ENCODE data around the gene SMAP2.
A peak's percentile ranks its signal among the peaks of the same experiment; 100 is the strongest.
"Not testable (repeated sequence)": the region's sequence is repeated elsewhere in the genome, so short reads cannot be mapped to it uniquely, and the experiment has no call there.

SMAP2 gene

DNA sequence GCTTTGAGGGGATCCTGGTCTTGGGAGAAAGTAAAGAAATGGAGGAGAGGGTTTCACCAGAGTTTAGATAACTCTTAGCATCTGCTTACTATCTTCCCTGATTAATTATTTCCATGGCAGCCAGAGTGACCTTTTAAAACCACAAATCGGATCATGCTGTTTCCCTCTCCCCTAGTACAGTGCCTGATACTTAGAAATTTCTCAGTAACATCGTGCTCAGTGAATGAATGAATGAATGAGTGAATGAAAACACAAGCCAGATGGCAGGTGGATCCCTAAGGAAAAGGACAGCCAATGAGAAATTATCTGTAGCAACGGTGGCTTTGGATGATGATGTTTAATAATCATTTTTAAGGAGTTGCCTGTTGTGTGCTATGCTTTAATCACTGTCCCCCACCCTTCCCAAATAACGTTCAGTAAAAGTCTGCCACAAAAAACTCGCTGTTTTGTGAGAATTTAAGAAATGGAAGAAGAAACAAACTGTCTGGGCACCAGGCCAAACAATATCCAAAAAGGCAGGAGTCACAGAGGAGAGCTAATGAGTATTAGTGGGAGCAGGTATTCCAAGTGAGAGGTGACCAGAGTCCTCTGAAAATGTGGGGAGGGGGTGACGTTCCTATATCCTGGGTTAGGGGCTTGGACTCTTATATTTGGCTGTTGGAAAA is 737 bp upstream of the SMAP2 start:
- no peak for DNase-seq

DNA sequence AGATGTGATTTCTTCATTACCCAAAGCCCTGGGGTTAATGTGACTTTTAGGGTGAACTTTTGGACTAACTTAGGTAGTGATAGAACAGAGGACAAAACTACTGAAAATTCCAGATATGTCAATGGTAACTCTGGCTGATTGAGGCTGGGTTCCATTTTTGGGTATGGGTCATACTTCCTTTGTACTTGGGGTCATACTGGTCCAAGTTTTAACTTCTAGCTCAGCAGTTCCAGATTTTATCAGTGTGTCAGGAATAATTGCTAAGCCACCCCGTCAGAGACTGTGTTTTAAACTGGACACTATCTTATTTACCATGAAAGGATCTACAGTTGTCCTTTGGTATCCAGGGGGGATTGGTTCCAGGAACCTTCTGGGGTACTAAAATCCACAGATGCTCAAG is 4.0 kb downstream of the SMAP2 start:
- DNase-seq: no peak

DNA sequence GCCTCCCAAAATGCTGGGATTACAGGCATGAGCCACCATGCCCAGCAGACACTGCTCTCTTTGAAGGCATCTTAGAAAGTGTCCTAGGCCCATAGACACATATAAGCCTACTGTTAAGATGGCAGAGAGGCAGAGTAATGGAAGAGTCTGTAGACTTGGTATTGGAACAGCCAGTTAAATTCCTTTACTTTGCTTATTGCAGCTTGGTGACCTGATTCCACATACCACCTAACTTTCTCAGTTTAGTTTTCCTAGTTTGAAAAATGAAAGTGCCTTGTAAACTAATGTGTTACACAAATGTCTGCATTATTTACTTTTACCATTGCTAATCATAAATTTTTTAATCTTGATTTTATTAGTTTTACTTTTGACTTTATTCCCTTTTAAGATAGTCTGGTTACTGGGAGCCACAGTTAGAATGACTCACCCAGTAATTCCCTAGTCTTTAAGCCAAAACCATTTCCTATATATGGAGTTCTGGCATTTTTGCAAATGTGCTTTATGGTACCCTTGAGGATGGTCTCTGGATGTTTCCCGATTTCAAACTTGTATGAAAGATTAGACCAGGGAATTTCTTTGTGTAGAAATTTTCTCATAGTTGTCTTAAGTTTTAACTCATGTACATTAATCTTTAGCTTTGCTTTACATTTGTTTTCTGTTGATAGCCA is 6.4 kb downstream of the SMAP2 start:
- DNase-seq: no peak

DNA sequence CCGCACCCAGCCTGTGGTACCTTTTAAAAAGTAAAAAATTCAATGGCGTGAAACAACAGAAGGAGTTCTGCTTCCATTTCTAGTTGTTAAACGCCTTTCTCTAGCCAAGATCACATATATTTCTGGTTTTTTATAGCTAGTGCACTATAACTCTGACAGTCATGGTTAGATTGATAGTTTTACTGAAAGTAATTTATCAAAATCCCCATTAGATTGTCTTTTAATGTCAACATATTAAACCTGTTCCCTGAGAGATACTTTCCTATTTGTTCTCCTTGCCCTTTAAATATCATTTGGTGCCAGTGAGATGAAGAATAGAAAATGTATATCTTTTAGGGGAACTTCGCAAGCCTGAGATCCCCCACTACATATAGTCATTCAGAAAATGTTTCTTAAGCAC is 7.3 kb downstream of the SMAP2 start:
- no peak for DNase-seq

DNA sequence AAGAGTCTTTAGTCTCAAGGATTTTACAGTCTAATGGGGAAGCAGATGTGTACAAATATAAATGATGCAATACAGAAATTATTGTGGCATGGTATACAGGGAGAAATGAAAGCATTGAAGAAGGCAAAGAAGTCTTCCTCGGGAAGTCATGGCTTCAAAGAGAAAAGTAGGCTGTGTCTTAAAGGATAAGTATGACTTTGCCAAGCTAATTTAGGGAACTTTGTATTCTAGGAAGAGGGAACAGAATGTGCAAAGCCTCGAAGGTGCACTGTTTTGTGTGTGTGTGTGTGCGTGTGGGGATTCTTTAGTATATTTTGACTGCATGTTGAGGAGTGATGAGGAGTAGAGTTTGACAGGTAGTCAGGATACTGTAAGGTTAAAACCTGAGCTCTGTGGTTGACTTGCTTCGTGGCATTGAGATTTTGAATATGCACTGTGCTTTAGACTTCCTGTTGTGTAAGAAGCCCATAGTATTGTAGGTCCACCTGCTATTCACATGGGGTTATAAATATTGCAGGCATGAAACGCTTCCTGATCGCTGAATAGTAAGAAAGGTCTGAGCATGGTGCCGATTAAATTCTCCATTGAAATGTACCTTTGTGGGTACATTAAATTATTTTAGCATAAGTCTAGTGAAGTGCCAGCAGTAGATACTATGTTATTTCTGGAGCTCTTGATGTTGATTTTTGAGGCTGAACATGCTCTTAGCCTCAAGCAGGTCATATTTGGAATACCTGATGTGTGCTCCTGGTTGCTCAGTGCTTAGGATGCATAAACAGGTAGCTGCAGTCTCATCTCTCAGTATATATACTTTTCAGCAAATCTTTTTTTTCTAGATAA is 8.0 kb downstream of the SMAP2 start:
- no peak for DNase-seq

DNA sequence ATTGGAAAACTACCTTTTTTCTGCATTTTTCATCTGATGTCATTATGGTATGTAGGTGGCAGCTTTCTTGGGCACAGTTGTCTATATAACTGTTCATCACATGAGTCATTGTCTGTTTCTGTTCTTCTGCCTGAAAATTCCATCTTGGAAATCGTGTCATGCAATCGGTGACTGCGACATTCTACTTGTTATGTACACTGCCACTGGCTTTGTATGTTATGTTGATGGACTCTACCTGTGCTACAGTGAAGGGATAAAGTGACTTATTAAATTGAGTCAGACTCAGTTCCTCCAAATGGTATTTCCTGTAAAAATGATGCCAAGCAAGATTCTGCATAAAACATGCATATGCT is 8.6 kb downstream of the SMAP2 start:
- no peak for DNase-seq

DNA sequence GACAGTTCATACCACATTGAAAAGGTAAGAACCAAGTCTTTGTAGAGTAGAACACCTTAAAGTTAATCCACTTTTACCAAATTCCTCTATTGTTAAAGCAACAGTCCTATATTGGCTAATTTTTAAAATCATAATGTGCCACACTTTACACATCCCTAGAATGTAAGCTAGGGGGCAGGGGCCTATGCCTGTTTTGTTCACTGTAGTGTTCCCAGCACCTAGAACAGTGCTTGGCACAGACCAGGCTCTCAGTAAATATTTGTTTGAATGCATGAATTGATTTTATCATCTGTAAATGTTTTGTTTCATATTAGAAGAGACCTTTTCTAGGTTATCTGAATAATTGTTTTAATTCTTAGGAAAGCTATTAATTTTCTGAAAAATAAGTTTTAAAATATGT is 9.1 kb downstream of the SMAP2 start:
- no peak for DNase-seq

DNA sequence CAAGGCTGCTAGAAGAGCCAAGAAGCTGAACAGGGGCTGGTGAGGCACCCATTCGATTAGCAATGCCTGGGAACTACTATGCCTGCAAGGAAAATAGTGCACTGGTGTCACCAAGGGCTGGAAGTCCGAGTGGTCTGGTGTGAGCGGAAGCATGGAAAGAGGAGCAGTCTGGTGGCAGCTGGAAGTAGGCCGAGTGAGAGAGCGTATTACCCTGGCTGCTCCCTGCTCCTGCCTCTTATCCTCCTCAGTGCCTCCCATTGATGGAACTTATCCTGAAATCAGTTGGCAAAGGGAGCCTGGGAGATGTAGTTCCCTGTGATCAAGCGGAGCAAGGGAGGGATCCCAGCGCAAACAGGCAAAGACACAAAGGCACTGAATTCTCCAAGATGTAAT is 9.6 kb downstream of the SMAP2 start:
- DNase-seq: no peak

DNA sequence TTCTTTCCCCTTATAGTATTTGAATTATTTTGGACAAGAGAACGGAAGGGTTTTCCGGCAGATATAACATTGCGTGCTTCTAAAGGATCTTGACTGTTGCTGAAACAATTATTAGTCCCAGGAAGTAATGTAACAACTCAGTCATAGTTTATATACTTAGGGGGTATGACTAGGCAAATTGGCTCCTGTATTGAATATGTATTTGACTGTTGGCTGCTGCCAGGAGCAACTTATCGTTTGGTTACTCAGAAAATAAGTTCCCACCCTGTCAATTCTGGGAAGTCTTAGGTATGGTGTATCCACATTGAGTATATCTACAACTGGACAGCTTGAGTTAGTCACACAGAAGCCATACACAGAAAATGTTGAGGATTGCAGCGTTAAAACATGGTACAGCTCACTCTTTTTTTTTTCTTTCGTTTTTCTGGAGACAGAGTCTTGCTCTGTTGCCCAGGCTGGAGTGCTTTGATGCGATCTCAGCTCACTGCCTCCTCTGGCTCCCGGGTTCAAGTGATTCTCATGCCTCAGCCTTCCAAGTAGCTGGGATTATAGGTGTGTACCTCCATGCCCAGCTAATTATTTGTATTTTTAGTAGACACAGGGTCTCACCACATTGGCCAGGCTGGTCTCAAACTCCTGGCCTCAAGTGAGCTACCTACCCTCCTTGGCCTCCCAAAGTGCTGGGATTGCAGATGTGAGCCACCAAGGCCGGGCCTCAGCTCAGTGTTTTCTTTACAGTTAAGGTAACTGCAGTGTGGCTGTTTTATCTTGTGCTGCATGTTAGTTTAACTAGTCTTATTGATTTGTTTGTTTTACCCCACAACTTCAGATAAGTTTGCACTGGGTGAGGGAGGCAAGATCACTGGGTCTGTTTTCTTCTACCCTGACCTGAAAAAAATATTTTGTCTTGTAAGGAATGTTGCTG is 10.2 kb downstream of the SMAP2 start:
- DNase-seq: no peak

DNA sequence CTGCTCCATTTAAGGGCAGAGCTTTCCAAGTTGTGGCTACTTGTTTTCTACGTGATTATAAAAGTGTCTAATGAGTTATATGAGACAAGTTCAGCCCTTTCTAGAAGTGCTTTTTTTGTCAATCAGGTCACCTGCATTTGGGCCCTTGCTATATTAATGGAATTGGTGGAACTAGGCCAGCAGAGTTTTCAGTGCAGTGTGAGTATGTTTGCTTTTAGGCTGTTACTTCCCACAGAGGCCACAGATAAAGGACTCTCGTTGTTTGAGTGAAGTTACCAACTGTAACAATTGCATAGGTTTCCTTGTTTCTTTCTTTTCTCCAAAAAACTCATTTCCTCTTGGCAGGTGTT is 10.9 kb downstream of the SMAP2 start:
- no peak for DNase-seq

DNA sequence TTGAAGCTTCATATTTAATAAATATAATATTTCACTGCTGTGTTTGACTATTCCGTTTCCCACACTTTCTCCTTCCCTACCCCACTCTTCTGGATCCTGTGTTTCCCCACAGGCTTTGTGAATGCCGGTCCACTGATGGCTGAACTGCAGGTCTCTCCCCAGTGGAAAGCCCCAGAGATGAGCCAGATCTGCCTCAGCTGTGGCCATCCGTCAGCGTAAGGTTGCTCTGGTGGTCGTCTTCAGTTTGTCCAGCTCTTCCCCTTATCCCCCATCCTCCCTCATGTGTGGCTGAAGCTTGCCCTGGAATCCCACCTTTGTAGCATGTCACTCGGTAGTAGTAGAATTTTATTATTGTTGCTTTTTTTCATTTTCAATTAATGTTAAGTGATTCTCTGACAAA is 11.4 kb downstream of the SMAP2 start:
- no peak for DNase-seq

DNA sequence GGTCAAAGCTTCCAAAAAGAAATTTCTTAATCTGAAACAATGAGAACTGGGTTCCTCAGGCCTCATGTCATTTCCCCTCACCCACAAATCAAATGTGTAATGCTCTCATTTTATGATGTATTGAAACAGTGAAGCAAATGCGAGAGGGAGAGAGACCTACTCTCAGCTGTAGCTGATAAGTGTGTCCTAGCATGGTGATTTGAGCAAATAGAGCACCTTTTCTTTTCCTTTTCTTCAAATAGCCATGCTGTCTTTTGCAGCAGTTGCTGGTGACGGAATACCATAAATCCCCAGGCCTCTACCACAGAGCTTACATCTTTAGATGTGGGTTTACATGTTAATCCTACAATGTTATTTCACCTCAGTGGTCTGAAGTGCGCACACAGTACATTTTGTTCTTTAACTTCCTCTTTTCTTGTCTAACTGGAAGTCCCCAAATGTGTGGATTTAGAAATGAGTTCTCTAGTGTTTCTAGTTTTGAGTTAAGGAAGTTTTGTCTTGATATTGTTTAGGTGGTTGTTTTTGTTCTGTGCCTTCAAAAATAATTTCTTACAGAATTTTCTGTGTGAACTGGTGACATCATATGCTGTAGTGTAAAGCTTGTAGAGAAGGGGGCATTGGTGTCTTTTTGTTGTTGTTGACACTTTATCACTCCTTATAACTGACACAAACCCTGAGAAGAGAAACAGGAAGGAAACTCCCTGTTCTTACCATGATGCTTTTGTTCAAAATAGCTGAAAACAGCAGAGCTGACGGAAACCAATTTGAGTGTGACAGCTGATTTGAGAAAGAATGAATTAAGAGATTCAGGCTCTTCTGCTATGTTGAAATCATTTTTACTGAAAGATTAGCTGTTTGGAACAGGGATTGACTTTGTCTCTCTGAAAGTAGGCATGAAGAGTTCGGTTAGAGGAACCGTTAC is 12.2 kb downstream of the SMAP2 start:
- peak; percentile 55 for DNase-seq

DNA sequence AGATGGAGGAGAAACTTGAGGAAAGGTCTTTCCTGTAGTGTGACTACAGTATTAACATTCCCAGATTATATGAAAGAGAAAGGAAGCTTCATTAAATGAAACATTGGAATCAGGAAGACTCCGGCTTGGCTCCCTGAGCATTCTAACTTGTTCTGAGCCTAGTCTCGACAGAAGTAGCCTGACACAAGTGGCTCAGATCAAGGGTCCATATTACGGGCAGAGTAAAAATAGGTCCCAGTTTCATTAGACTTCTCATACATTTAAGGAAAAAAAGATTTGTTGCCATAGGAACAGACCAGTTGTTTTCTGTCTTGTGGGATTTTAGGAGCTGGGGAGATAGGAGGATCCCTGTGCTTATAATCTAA is 12.8 kb downstream of the SMAP2 start:
- DNase-seq: no peak

DNA sequence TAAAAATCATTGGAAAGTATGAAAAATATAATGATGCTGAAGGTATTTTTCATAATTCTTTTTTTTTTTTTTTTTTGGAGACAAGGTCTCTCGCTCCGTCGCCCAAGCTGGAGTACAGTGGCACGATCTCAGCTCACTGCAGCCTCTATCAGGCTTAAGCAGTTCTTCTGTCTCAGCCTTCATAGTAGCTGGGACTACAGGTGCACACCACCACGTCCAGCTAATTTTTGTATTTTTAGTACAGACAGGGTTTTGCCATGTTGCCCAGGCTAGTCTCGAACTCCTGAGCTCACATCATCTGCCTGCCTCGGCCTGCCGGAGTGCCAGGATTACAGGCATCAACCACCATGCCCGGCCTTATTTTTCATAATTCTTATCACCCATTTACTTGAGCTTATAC is 13.3 kb downstream of the SMAP2 start:
- no peak for DNase-seq

DNA sequence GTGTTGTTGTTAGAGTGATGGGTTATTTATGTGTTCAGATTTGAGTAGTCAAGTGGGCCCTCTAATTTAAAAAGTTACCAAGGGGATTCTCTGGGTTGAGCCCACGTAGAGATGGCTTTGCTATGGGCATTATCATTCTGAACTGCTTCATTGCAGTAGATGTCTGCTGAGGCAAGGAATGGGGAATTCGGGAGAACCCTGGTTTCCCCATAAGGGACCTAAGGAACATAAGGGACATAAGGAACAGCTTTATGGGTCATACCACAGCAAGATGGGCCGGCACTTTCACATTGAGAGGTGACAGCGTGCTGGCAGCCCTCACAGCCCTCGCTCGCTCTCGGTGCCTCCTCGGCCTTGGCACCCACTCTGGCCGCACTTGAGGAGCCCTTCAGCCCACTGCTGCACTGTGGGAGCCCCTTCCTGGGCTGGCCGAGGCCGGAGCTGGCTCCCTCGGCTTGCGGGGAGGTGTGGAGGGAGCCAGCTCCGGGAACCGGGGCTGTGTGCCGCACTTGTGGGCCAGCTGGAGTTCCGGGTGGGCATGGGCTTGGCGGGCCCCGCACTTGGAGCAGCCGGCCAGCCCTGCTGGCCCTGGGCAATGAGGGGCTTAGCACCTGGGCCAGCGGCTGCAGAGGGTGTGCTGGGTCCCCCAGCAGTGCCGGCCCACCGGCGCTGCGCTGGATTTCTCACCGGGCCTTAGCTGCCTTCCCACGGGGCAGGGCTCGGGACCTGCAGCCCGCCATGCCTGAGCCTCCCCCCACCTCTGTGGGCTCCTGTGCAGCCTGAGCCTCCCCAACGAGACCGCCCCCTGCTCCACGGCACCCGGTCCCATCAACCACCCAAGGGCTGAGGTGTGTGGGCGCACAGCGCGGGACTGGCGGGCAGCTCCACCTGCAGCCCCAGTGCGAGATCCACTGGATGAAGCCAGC is 14.1 kb downstream of the SMAP2 start:
- DNase-seq: not testable (repeated sequence)

DNA sequence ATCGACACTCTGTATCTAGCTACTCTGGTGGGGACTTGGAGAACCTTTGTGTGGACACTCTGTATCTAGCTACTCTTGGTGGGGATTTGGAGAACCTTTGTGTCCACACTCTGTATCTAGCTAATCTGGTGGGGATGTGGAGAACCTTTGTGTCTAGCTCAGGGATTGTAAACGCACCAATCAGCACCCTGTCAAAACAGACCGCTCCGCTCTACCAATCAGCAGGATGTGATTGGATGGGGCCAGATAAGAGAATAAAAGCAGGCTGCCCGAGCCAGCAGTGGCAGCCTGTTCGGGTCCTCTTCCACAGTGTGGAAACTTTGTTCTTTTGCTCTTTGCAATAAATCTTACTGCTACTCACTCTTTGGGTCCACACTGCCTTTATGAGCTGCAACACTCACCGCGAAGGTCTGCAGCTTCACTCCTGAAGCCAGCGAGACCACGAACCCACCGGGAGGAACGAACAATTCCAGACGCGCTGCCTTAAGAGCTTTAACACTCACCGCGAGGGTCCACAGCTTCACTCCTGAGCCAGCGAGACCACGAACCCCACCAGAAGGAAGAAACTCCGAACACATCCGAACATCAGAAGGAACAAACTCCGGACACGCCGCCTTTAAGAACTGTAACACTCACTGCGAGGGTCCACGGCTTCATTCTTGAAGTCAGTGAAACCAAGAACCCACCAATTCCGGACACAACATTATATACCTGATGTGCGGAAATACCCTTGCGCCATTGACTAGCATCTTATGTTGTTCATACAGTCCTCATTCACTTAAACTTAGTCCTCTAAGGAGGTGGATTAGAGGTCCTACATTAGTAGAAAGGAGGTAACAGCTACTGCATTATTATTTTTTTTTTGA is 15.2 kb downstream of the SMAP2 start:
- not testable (repeated sequence) for DNase-seq

DNA sequence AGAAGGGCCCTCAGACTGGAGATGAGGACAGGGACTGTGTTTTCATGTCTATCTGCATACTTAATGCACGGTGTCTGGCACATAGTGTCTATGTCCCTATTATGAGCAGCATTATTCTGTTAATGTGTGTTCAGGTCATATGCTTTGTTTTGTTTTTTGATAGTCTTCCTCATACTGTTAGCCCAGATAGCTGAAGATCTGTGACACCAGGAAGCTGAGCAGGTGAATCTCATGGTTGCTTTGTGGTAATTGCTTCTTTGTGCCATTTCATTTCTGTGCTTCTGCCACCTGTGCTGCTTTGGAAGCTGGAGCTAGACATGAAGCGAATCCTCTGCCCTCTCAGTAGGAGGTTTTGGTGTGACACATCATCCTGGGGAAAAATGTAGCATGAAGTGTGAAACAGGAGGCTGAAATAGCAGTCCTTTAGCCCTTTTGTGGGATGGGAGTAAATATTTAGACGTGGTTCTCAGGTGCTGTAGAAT is 15.8 kb downstream of the SMAP2 start:
- no peak for DNase-seq

DNA sequence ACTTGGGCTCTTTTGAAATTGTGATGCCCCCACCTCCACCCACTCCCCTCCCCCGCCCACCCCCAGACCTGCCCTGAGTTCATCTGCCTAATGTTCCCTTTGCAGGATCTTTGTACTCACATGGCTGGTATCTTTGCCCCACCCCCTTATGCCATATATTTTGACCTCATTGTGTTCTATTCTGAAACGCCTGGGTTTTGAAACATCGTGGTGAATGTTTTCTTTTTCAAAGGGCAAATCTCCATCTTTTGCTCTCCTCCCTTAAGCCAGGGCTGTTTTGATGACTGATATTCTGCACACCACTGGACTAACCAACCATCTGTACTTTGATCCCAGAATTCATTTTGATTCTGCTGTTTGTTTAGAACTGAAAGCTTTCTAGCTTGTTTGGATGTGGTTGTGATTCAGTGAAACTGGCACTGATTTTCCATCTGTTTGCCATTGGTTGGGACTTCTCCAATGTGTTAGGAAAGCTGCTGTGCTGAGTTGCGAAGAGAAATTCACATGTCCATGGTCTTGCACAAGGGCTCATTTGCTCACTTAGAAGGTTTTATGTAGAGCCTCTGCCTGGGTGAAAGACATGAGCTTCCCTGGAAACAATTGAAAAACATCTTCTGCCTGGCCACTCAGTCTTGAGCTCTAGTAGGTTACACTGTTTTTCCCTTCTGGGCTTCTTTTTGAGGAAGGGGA is 16.5 kb downstream of the SMAP2 start:
- DNase-seq: no peak

DNA sequence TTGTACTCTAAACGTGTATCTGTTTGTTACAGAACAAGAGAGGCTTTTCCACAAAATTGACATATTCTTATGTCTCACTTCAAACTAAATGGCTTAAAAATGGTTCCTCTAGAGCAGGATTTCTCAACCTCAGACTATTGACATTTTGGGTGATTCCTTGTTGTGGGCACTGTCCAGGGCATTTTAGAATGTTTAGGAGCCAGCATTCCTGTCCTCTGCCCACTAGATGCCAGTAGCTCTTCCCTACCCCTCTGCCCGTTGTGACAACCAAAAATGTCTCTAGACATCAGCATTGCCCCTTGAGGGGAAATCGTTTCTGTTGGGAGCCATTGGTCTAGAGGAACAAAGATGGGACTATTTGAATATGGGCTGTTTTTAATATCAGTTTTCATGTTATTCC is 17.3 kb downstream of the SMAP2 start:
- DNase-seq: no peak
